Kasumi-1 (cell line): ENCODE data around the gene CNTNAP1.
"Not testable (repeated sequence)": the region's sequence is repeated elsewhere in the genome, so short reads cannot be mapped to it uniquely, and the experiment has no call there.

Source experiments
- DNase-seq, 2 experiments: peaks; one replicate each; lab custom pipeline; 2025; lab: John Stamatoyannopoulos, UW

Gene CNTNAP1

DNA sequence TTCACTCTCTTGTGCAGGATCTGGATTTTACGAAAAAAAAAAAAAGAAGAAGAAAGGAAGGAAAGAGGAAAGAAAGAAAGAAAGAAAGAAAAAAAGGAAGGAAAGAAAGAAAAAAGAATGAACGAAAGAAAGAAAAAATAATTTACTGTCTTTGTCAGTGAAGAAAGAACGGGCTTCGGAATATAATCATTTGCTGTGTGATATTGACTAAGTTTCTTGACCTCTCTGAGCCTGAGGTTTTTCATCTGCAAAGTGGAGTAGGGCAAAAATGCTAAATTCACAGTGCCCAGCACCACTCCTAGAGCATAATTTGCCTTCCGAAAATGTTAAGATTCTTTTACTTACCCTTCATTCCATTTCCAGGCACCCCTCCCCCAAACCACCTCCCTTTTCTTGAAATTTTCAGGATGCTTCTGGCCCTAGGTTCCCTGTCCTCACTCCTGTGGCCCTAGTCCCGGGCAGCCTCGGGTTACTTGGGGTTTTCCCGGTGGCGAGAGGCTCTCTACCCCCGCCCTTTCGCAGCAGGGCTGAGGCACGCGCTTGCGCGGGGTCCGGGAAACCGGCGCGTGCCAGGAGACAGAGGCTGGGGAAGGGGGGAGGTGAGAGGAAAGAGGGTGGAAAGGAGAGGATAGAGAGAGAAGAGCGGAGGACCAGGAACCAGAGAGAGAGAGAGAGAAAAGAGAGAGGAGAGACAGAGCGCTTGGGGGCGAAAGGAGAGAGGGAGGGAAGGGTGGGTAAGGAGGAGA, at the start of gene CNTNAP1:
TSS of gene CNTNAP1 (plus strand) at position 556 of the 746 bp plus-strand sequence. CDS start 299 bp downstream, outside the sequence.
- peak in 1 of 2 experiments; percentile 25 for DNase-seq

DNA sequence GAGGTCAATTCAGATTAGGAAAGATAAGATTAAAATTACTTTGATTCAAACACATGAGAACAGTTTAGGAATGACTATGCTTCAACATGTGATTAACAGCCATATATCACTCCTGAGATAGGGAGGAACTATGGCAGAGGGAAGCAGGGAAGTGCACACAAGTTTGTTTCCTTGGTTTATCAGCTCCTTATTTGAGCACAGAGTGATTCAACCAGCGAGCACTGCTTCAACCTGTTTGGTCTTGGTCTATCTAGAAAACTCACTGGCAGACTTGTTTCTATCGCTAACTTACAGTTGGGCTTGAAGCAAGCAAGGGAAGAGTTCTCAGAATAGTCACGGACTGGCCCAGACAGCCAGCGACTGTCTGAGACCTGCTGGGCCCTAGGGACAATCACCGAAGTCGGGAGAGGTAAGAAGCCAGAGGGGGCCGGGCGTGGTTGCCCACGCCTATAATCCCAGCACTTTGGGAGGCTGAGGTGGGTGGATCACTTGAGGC, 49.3 kb upstream of the CNTNAP1 start:
- DNase-seq = no peak

DNA sequence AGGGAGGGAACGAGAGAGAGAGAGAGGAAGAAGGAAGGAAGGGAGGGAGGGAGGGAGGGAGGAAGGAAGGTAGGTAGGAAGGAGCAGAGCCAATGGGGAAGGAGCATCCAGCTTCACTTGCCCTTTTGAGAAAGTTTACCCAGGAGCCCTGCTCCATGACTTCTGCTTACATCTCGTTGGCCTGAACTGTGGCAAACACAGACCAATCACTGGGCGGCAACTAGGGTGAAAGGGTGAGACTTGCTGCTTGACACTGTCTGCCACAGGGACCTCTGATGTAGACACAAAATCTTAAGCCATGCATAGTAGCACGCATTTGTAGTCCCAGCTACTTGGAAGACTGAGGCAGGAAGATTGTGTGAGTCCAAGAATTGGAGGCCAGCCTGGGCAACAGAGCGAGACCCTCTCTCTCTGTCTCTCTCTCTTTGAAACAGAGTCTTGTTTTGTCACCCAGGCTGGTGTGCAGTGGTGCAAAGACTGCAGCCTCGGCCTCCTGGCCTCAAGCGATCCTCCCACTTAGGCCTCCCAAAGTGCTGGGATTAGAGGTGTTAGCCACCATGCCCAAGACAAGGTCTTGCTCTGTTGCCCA, 42.7 kb upstream of the CNTNAP1 start:
- DNase-seq = no peak

DNA sequence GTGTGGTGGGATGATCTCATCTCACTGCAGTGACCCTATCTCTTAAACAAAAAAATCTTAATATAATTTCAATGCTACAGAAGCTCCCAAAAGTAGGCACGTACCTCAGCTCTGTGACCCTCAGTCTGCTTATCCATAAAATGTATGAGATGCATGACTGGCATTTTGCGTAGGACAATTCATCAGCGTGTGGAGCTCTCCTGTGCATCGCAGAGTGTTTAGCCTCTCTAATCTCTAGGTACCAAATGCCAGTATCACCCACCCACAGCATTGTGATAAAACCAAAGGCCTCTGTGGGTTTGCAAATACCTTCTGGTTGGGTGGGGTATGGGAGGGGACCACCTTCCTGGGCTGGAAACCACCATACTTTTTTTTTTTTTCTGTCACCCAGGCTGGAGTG, 42.2 kb upstream of the CNTNAP1 start:
- DNase-seq = no peak

DNA sequence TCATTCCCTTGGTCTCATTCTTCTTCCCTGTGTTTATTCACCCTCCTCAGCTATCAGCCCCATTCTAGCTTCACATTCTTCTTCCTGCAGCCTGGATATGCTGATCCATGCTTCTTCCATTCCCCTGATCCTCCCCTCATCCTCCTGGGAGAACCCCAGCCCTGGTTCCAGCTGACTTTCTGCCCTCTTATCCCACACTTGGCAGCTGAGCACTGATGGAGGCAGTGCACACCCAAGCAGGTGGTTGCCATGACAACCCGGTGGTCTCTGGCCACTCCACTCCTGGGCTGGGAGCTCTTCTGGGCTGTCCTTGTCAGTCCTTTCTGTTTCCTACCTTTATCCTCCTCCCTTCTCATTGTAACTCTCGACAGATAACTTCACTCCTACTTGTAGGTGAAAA, 40.0 kb upstream of the CNTNAP1 start:
- DNase-seq = no peak

DNA sequence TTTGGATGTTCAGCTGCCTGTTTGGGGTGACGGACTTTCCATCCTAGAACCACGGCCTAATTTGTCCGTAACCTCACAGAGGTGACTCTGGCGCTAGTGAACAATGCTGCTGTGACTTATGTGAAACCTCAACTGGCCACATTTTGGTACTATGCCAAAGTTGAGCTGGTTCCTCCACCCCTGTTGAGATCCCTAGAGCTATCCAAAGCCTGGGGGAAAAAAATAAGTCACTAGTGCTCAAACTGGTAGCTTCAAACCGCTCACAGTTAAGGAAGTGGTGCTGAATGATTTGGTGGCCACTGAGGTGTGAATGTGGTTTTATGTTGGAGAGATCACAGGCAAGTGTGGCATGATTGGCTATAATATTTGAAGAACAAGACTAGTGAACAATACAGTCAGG, 34.6 kb upstream of the CNTNAP1 start:
- no peak for DNase-seq

DNA sequence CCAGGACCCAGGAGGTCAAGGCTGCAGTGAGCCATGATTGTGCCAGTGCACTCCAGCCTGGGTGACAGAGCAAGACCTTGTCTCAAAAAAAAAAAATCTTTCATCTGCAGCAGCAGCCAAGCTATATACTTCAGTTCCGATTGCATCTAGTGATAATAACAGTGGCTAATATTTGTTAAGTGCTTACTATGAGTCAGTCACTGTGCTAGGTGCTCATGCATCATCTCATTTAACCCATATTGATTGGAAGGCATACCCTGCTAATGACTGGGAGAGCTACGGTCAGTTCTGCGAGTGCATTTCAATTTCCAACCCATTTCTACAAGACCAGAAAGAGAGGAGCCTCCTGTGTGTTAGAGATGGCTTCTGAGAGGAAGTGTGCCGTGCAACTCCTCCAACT, 30.9 kb upstream of the CNTNAP1 start:
- no peak for DNase-seq

DNA sequence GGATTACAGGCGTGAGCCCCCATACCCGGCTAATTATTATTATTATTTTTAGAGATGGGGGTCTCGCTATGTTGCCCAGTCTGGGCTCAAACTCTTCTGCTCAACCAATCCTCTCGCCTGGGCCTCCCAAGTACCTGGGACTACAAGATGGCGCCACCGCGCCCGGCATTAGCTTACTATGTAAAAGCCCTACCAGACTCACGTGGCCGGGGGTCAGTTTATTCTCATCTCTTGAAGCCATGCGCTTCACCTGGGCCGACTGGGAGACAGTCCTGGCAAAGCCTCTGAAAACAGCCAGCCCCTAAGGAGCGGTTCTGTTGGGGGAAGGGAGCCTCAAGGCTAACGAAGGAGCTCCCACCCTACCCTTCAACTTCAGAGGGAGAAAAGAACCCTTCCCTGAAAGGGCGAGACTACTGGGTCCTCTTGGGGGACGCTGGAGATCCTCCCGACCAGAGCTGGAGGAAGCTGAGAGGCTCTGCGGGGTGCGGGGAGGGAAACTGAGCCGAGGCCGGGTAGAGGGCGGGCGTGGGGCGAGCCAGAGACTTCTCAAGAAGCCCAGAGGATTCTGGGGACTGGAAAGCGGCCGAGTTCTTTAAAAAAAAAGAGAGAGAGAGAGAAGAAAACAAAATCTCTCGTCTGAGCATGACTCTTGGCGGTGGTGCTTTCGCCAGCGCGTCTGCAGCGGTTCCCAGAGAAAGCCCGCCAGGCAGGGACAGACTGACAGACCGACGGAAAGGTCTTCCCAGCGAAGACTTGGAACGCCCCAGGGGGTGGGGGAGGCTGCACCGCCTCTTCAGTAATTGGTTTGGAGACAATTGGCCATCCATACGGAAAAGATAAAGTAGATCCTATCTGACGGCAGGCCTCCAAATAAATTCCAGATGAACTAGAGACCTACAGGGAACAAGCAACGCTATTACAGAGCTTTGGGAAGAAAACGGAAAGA, 28.9 kb upstream of the CNTNAP1 start:
- no peak for DNase-seq

DNA sequence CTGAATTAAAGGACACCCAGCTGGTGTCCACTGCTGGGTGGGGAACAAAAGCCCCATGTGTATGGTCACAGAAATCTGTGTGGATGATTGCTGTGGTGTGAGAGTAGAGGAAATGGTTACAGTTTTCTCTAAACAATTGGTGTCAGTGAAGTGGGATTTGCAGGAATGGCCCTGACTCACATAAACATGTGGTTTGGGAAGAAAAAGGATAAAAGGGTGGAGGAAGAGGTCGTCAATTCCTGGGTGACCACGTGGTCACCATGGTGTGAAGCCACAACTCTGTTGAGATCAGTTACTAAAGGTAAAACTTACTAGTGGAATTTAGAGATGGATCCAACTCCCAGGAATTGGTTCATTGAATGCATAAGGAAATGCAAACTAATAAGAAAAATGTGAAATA, 26.8 kb upstream of the CNTNAP1 start:
- no peak for DNase-seq

DNA sequence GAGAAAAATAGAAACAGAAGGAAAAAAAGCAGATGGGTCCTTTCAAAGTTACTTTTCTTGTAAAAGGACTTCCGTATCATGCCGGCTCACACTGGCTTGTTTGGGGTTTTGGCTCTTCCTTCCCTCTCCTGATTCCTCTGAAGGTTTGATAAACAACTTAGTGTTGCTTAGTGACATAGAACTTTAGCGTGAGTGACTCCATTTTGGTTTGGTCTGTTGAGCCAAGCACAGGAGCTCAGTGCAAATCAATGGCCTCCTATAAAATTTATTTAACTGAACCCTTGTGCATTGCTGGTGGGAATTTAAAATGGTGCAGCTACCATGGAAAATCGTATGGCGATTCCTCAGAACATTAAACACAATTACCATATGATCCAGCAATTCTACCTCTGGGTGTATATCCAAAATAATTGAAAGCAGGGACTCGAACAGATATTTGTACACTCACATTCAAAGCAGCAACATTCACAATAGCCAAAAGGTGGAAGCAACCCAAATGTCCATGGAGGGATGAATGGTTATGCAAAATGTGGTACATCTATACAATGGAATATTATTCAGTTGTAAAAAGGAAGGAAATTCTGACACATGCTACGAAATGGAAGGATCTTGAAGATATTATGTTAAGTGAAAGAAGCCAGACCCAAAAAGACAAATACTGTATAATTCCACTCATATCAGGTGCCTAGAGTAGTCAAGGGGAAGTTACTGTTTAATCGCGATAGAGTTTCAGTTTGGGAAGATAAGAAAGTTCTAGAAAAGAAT, 24.3 kb upstream of the CNTNAP1 start:
- no peak for DNase-seq

DNA sequence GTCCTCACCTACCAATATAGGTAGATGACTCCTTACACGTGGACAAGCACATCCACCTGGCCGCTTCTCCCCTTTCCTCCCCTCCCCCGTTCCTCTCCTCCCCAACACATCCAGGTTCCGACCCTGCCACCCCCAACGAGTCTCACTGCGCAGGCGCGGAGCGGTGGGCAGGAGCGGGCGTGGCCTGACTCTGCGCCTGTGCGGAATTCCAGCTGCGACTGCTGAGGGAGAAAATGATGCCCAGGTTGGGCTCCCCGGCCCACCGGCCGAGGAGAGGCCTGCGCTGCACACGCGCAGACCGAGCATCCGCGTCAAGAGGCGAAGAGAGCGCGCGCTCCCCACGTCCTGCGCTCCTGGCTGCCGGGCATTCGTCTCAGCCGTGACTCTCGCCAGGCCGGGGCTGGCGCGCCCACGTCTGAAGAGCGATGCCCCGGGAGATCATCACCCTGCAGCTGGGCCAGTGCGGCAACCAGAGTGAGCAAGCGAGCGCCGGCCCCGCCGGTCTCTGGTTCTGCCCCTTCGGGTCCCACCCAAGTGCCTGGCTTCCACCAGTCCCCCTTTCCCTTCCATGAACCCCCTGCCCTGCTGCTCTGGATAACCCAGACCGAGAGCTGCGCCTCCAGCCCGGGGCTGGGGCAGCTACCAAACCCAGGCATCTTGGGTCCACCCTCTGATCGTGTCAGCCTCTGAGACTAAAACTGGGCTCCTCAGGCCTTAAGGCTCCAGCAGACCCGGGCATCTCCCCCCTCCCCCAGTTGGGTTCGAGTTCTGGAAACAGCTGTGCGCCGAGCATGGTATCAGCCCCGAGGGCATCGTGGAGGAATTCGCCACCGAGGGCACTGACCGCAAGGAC, 23.0 kb upstream of the CNTNAP1 start, which contains the start of gene TUBG2:
TSS of gene TUBG2 (plus strand) at position 206 of the 853 bp plus-strand sequence. CDS start at position 426, 220 bp downstream.
- peak; percentile 76 to 77 for DNase-seq

DNA sequence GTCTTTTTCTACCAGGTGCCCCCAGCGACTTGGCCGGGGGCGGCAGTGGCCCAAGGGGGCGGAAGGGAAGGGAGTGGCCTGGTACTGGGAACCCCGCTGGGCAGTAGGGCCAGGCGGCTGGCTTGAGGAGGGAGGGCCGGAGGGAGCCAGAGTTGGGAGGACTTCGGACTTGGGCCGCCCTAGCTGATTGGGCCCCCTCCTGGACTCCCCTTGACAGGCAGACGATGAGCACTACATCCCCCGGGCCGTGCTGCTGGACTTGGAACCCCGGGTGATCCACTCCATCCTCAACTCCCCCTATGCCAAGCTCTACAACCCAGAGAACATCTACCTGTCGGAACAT, 22.4 kb upstream of the CNTNAP1 start:
- DNase-seq = not testable (repeated sequence)

DNA sequence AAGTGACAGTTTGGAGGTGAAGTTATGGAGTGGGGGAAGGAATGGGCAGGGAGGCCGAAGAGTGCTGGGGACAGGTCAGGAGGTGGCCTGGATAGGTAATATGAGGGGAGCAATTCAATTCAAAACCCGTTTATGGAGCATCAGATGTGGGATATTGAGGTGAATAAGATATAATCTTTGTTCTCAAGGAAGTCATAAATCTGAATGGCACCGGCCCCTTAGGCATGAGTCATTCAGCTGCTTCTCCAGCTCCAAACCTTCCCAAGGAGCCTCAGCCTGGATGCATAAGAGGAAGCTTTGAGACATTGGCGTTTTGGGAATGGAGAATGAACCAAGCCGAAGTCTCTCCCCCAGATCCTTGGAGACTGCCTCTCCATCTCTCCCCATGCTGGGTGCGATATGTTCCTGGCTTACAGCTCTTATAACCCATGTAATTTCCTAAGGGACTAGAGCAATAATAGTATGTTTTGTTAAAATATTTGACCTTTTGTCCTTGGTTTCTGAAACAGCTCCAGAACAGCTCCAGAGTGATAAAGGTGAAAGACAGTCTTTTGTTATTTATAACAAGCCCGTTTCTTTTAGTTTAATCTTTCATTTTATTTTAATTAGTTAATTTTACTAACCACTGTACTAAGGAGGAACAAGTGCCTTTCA, 21.5 kb upstream of the CNTNAP1 start:
- DNase-seq = no peak

DNA sequence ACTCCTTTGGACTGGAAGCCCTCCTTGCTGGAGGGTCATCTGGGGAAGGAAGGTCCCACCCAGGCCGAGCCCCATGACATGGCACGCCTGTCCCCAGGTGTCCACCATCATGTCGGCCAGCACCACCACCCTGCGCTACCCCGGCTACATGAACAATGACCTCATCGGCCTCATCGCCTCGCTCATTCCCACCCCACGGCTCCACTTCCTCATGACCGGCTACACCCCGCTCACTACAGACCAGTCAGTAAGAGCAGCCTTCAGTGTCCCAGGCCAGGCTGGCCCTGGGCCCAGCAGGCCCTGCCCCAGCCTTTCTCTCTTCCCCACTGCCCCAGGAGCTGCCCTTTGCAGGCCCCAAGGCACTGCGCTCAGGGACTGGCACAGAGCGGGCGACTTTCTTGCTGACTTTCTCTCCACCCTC, 16.7 kb upstream of the CNTNAP1 start:
- DNase-seq = no peak

DNA sequence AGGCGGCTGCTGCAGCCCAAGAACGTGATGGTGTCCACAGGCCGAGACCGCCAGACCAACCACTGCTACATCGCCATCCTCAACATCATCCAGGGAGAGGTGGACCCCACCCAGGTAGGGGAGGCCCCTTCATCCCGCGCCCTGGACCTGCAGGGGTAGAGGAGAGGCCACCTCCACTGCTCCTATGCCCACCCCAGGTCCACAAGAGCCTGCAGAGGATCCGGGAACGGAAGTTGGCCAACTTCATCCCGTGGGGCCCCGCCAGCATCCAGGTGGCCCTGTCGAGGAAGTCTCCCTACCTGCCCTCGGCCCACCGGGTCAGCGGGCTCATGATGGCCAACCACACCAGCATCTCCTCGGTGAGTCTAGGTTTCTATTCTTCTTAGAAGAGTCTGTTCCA, 16.2 kb upstream of the CNTNAP1 start:
- not testable (repeated sequence) for DNase-seq

DNA sequence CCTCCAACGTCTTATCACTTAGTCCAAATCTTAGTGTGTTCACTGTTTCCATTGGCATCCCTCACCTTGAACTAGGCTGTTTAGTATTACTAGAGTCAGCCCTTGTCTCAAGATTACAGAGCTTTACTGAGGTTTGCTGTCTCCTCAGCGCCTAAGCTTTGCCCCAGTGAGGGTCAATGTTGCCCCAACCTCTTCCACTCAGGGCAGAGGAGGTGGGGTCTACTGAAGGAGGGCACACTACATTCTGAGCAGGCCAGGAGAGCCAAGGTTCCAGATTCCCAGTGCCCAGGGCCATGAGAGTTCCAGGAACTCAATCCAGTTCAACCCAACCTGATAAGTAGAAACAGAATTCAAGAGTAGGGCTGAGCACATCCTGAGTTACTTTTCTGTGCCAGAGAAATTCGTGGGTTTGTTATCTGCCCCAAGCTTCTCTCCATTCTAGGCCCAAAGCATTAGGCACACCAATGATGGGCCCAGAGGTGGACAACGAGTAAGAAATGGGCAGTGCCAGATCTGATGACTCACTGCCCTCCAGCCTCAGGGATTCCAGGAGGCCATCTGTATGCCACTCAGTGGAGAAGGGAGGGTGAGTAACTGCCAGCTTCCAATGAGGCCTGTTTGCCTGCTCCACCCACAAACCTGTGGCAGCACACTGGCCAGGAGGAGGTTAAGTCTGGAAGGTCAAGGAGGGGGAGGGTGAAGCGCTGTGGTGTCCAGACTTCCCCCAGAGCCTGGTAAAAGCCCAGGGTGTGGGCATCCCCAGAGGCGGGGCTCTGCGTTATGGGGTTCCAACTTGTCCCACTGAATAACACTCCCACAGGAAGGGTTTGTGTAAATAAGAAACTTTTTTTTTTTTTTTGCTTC, 15.0 kb upstream of the CNTNAP1 start:
- no peak for DNase-seq

DNA sequence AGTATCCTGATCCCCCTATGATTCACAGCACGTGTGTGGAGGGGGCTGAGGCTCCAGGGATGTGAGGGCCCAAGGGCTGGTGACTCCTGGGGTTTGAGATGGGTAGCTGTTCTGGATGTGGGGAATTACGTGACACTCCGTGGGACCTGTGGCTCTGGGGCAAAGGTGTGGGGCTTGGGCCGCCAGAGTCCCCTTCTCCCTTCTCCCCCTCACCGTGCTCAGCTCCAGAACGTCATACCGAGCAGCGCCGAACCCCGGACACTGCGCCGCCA, 12.7 kb upstream of the CNTNAP1 start:
- no peak for DNase-seq

DNA sequence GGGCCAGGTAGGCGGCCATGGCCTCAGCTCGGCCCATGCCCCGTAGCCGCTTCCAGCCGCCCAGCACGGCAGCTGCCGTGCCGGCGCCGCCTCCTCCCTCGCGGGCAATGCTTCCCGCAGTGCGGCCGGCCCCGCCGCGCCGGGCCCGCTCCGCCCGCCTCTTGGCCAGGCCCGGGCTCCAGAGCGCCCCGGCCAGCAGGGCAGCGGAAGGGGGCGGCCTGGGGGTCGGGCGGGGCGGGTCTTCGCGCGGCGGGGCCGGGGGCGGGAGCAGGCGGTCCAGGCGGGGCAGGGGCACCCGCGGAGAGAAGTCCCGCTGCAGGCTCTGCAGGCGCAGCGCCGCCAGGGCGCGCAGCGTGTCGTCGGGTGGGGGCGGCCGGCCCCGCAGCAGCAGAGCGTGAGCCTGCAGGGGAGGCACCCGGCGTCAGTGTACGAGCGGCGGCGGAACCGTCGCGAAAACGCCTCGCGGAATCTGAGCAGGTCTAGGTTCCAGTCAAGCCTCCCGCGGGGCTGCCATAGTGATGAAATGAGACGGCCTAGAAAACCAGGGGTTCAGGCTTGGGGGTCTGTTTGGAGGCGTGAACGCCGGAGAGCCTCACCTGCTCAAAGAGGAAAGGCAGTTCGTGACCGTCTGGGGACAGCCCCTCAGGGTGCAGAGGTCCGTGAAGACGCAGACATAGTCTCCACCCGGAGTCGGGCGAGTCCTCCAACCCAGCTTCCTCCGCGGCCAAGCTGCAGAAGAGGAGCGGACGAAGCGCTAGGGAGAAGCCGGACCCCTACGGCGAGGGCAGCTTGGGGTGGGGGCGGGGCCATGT, 12.1 kb upstream of the CNTNAP1 start:
- no peak for DNase-seq
